ENCODE results near the gene NTHL1. TPM values are rescaled to one million over a fixed set of nuclear protein-coding genes. Genes with fewer than 3 reads are reported as not detected.

NTHL1 gene
- total and polyA plus RNA-seq, 10 of the 15 experiments (the other 5 are each of a cell fraction or from before 2014, with no cell fraction given) = 0.85 to 54.7 (median 39.0) TPM

DNA sequence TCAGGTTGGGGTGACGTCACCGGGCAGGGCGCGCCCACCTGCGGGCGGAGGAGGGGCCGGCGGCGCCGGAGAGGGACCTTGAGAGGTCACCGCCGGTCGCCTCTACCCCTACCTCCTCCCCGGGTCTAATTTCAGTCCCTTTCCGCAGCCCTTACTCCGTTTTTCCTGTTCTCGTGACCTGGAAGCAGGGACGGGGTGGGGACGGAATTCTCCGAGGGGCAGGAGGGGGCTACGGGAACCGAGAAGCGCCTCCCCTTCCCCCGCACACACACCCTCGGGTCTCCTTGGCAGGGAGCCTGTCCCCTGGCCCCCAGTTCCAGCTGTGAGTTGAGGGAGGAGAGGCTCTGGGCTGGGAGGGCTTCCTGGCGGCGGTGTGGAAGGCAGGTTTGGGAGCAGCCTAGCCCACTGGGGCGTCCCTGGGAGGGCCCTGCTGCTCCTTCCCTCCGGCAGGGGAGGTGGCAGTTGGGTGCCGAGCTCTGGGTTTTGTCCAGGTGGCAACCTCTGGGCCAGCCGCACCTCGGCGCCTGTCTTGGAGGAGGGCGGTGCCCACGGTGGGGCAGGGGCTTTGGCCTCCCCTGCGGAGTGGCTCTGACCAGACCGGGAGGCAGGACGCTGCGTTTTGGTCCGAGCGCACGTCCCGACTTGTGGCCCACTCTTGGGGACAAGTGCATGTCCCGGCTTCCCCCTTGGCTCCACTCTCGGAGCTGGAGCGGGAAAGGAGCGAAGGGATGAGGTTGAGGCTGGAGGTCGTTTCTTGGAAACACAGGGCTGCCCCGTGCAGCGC lies 57.1 kb downstream of the NTHL1 start (continued):
- TF ChIP-seq, protein P1, sequence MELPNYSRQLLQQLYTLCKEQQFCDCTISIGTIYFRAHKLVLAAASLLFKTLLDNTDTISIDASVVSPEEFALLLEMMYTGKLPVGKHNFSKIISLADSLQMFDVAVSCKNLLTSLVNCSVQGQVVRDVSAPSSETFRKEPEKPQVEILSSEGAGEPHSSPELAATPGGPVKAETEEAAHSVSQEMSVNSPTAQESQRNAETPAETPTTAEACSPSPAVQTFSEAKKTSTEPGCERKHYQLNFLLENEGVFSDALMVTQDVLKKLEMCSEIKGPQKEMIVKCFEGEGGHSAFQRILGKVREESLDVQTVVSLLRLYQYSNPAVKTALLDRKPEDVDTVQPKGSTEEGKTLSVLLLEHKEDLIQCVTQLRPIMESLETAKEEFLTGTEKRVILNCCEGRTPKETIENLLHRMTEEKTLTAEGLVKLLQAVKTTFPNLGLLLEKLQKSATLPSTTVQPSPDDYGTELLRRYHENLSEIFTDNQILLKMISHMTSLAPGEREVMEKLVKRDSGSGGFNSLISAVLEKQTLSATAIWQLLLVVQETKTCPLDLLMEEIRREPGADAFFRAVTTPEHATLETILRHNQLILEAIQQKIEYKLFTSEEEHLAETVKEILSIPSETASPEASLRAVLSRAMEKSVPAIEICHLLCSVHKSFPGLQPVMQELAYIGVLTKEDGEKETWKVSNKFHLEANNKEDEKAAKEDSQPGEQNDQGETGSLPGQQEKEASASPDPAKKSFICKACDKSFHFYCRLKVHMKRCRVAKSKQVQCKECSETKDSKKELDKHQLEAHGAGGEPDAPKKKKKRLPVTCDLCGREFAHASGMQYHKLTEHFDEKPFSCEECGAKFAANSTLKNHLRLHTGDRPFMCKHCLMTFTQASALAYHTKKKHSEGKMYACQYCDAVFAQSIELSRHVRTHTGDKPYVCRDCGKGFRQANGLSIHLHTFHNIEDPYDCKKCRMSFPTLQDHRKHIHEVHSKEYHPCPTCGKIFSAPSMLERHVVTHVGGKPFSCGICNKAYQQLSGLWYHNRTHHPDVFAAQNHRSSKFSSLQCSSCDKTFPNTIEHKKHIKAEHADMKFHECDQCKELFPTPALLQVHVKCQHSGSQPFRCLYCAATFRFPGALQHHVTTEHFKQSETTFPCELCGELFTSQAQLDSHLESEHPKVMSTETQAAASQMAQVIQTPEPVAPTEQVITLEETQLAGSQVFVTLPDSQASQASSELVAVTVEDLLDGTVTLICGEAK (IDR thresholded peaks at IDR 0.05; ENCODE audit: borderline replicate concordance) = no peak
- TF ChIP-seq ZBED1 (IDR thresholded peaks at IDR 0.05; ENCODE audit: borderline replicate concordance) (no peak), MEF2B (IDR thresholded peaks at IDR 0.05; ENCODE audit: partially characterized antibody, poor library complexity, severe bottlenecking) (no peak), NBN (IDR thresholded peaks at IDR 0.05) (peak; percentile 18; the same call in 1 of the 2 replicates), ZNF24 (IDR thresholded peaks at IDR 0.05) (no peak), CHD1 (IDR thresholded peaks at IDR 0.05; ENCODE audit: low read depth, low read length) (no peak), ZSCAN29 (IDR thresholded peaks at IDR 0.05) (no peak), ZNF274 (IDR thresholded peaks at IDR 0.05; ENCODE audit: insufficient read depth, insufficient read length) (no peak), NFYB (IDR thresholded peaks at IDR 0.05; ENCODE audit: insufficient read depth, low read depth, low read length) (no peak), PAX5 (IDR thresholded peaks at IDR 0.05; ENCODE audit: borderline replicate concordance, low read depth, low read length) (no peak), HDGF (IDR thresholded peaks at IDR 0.05) (no peak), GATAD2B (conservative IDR thresholded peaks at IDR 0.05; ENCODE audit: low read depth) (no peak; the same call in 1 of the 2 replicates), TAF1 (IDR thresholded peaks at IDR 0.05; ENCODE audit: borderline replicate concordance, low read depth, low read length) (0 out of 2 replicates have a peak, but pooled peaks have one; percentile 21), NR2F1 (conservative IDR thresholded peaks at IDR 0.05) (no peak), PAX8 (IDR thresholded peaks at IDR 0.05) (no peak), MXI1 (IDR thresholded peaks at IDR 0.05; ENCODE audit: low read depth, low read length) (no peak)
- TF ChIP-seq, protein P2, sequence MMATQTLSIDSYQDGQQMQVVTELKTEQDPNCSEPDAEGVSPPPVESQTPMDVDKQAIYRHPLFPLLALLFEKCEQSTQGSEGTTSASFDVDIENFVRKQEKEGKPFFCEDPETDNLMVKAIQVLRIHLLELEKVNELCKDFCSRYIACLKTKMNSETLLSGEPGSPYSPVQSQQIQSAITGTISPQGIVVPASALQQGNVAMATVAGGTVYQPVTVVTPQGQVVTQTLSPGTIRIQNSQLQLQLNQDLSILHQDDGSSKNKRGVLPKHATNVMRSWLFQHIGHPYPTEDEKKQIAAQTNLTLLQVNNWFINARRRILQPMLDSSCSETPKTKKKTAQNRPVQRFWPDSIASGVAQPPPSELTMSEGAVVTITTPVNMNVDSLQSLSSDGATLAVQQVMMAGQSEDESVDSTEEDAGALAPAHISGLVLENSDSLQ (IDR thresholded peaks at IDR 0.05) = no peak
- TF ChIP-seq, protein P3, sequence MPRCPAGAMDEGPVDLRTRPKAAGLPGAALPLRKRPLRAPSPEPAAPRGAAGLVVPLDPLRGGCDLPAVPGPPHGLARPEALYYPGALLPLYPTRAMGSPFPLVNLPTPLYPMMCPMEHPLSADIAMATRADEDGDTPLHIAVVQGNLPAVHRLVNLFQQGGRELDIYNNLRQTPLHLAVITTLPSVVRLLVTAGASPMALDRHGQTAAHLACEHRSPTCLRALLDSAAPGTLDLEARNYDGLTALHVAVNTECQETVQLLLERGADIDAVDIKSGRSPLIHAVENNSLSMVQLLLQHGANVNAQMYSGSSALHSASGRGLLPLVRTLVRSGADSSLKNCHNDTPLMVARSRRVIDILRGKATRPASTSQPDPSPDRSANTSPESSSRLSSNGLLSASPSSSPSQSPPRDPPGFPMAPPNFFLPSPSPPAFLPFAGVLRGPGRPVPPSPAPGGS (IDR thresholded peaks at IDR 0.05; ENCODE audit: borderline replicate concordance, insufficient read depth, low read depth, low read length, poor library complexity, severe bottlenecking) = no peak
- TF ChIP-seq, protein P4, sequence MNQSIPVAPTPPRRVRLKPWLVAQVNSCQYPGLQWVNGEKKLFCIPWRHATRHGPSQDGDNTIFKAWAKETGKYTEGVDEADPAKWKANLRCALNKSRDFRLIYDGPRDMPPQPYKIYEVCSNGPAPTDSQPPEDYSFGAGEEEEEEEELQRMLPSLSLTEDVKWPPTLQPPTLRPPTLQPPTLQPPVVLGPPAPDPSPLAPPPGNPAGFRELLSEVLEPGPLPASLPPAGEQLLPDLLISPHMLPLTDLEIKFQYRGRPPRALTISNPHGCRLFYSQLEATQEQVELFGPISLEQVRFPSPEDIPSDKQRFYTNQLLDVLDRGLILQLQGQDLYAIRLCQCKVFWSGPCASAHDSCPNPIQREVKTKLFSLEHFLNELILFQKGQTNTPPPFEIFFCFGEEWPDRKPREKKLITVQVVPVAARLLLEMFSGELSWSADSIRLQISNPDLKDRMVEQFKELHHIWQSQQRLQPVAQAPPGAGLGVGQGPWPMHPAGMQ (IDR thresholded peaks at IDR 0.05; ENCODE audit: borderline replicate concordance) = no peak
- TF ChIP-seq, protein P5, sequence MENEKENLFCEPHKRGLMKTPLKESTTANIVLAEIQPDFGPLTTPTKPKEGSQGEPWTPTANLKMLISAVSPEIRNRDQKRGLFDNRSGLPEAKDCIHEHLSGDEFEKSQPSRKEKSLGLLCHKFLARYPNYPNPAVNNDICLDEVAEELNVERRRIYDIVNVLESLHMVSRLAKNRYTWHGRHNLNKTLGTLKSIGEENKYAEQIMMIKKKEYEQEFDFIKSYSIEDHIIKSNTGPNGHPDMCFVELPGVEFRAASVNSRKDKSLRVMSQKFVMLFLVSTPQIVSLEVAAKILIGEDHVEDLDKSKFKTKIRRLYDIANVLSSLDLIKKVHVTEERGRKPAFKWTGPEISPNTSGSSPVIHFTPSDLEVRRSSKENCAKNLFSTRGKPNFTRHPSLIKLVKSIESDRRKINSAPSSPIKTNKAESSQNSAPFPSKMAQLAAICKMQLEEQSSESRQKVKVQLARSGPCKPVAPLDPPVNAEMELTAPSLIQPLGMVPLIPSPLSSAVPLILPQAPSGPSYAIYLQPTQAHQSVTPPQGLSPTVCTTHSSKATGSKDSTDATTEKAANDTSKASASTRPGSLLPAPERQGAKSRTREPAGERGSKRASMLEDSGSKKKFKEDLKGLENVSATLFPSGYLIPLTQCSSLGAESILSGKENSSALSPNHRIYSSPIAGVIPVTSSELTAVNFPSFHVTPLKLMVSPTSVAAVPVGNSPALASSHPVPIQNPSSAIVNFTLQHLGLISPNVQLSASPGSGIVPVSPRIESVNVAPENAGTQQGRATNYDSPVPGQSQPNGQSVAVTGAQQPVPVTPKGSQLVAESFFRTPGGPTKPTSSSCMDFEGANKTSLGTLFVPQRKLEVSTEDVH (IDR thresholded peaks at IDR 0.05; ENCODE audit: low read depth, partially characterized antibody) = no peak
